HepG2 (cell line): ENCODE measurements around the gene AP2A2. TPM values are rescaled to one million over a fixed set of nuclear protein-coding genes. Genes with fewer than 3 reads are reported as not detected.

Experiments
- CEBPB ChIP-seq: IDR thresholded peaks from 2 replicates; pipeline ENCODE4 v1.6.1; 2011; ENCODE audit warnings: low read depth, low read length, improper control_type of control experiment, borderline replicate concordance
- FOXA3 ChIP-seq: IDR thresholded peaks from 2 replicates; pipeline ENCODE4 v1.6.1; 2016; ENCODE audit warnings: missing genetic modification reagents, missing compliant biosample characterization
- HNRNPH1 ChIP-seq: fragments of 200-400 bp; formaldehyde crosslinking; optimal IDR thresholded peaks from 2 replicates; pipeline ENCODE3; 2017; ENCODE audit warnings: mild to moderate bottlenecking, low read depth, low read length
- HOXA5 ChIP-seq: sonication (generic); formaldehyde crosslinking; IDR thresholded peaks from 2 replicates; pipeline ENCODE4 v1.4.0; 2020; ENCODE audit warnings: missing genetic modification reagents
- MTF1 ChIP-seq: sonication (generic); formaldehyde crosslinking; IDR thresholded peaks from 2 replicates; pipeline ENCODE4 v1.5.0; 2020; ENCODE audit warnings: missing genetic modification reagents
- MZF1 ChIP-seq: sonication (generic); formaldehyde crosslinking; IDR thresholded peaks from 2 replicates; pipeline ENCODE4 v1.8.1; 2023; ENCODE audit warnings: mild to moderate bottlenecking, missing genetic modification reagents, borderline replicate concordance
- NFRKB ChIP-seq: fragments of 450-650 bp; IDR thresholded peaks from 2 replicates; pipeline ENCODE4 v1.6.1; 2017
- NR1H2 ChIP-seq: sonication (generic); formaldehyde crosslinking; IDR thresholded peaks from 2 replicates; pipeline ENCODE4 v1.8.1; 2022; ENCODE audit warnings: low read depth, missing genetic modification reagents, borderline replicate concordance
- PHF21A ChIP-seq: sonication (generic); formaldehyde crosslinking; IDR thresholded peaks from 2 replicates; pipeline ENCODE4 v1.5.0; 2020; ENCODE audit warnings: mild to moderate bottlenecking, missing genetic modification reagents
- RORA ChIP-seq: sonication (generic); formaldehyde crosslinking; IDR thresholded peaks from 2 replicates; pipeline ENCODE4 v1.5.0; 2020; ENCODE audit warnings: mild to moderate bottlenecking, missing genetic modification reagents, moderate library complexity
- SATB2 ChIP-seq: sonication (generic); formaldehyde crosslinking; IDR thresholded peaks from 2 replicates; pipeline ENCODE4 v1.5.0; 2020; ENCODE audit warnings: missing genetic modification reagents
- TEAD3 ChIP-seq: optimal IDR thresholded peaks from 2 replicates; pipeline ENCODE3; 2016; ENCODE audit warnings: borderline replicate concordance
- YEATS2 ChIP-seq: sonication (generic); formaldehyde crosslinking; IDR thresholded peaks from 2 replicates; pipeline ENCODE4 v1.4.0; 2020; ENCODE audit warnings: missing genetic modification reagents, borderline replicate concordance
- ZBTB8A ChIP-seq: sonication (generic); formaldehyde crosslinking; IDR thresholded peaks from 2 replicates; pipeline ENCODE4 v1.4.0; 2020; ENCODE audit warnings: mild to moderate bottlenecking, low read depth, missing genetic modification reagents, borderline replicate concordance
- ZNF101 ChIP-seq: sonication (generic); formaldehyde crosslinking; IDR thresholded peaks from 2 replicates; pipeline ENCODE4 v1.4.0; 2020; ENCODE audit warnings: mild to moderate bottlenecking, low read depth, missing genetic modification reagents, borderline replicate concordance
- ZNF124 ChIP-seq: sonication (generic); formaldehyde crosslinking; IDR thresholded peaks from 2 replicates; pipeline ENCODE4 v1.4.0; 2020; ENCODE audit warnings: missing genetic modification reagents
- ZNF205 ChIP-seq: IDR thresholded peaks from 2 replicates; pipeline ENCODE4 v1.6.1; 2018; ENCODE audit warnings: missing biosample characterization, missing genetic modification reagents
- ZNF224 ChIP-seq: sonication (generic); formaldehyde crosslinking; IDR thresholded peaks from 2 replicates; pipeline ENCODE4 v1.5.0; 2020; ENCODE audit warnings: mild to moderate bottlenecking, missing genetic modification reagents
- ZNF281 ChIP-seq: sonication (generic); formaldehyde crosslinking; IDR thresholded peaks from 2 replicates; pipeline ENCODE4 v1.4.0; 2020; ENCODE audit warnings: missing genetic modification reagents, borderline replicate concordance
- ZNF724P ChIP-seq: sonication (generic); formaldehyde crosslinking; IDR thresholded peaks from 2 replicates; pipeline ENCODE4 v1.8.0; 2022; ENCODE audit warnings: missing genetic modification reagents, borderline replicate concordance
- ZNF766 ChIP-seq: sonication (generic); formaldehyde crosslinking; IDR thresholded peaks from 2 replicates; pipeline ENCODE4 v1.5.0; 2020; ENCODE audit warnings: missing genetic modification reagents, borderline replicate concordance
- polyA plus RNA-seq, 8 experiments: library from polyadenylated mRNA; depleted of rRNA in 3 of 8; stranded (reverse) in 7 of 8; unstranded in 1 of 8; fragments of >200 nt; fragmentation: Illumina TruSeq in 4 of 8; extraction: Trizol in 4 of 8; gene quantifications; 2 replicates each; pipeline versions ENCODE4 v1.2.1 to v1.2.3, GENCODE V29; 2011 to 2016; ENCODE audit warnings: low read depth in 4 of 8, missing spikeins in 1 of 8, mixed read lengths in 1 of 8; ENCODE audit not compliant: insufficient read depth in 1 of 8
- total RNA-seq, 5 experiments: library from RNA; depleted of rRNA; stranded (reverse); fragments of >200 nt; fragmentation: Illumina TruSeq; extraction: Trizol; gene quantifications; 2 replicates each; pipeline ENCODE4 v1.2.3, GENCODE V29; 2016; ENCODE audit warnings: low read depth in 1 of 5
- TF ChIP-seq, protein P1 (sequence below): IDR thresholded peaks from 2 replicates; pipeline ENCODE4 v1.6.1; 2016; ENCODE audit warnings: low read depth, borderline replicate concordance
- TF ChIP-seq, protein P2 (sequence below): sonication (generic); formaldehyde crosslinking; IDR thresholded peaks from 2 replicates; pipeline ENCODE4 v1.5.1; 2020; ENCODE audit warnings: missing genetic modification reagents, mild to moderate bottlenecking, borderline replicate concordance
- TF ChIP-seq, protein P3 (sequence below): IDR thresholded peaks from 2 replicates; pipeline ENCODE4 v1.6.1; 2016; ENCODE audit warnings: control low read depth

The AP2A2 gene
- total and polyA plus RNA-seq, 2 of the 13 experiments (the other 11 are each of a cell fraction or from before 2014, with no cell fraction given), result 25.7 to 75.7 TPM

DNA sequence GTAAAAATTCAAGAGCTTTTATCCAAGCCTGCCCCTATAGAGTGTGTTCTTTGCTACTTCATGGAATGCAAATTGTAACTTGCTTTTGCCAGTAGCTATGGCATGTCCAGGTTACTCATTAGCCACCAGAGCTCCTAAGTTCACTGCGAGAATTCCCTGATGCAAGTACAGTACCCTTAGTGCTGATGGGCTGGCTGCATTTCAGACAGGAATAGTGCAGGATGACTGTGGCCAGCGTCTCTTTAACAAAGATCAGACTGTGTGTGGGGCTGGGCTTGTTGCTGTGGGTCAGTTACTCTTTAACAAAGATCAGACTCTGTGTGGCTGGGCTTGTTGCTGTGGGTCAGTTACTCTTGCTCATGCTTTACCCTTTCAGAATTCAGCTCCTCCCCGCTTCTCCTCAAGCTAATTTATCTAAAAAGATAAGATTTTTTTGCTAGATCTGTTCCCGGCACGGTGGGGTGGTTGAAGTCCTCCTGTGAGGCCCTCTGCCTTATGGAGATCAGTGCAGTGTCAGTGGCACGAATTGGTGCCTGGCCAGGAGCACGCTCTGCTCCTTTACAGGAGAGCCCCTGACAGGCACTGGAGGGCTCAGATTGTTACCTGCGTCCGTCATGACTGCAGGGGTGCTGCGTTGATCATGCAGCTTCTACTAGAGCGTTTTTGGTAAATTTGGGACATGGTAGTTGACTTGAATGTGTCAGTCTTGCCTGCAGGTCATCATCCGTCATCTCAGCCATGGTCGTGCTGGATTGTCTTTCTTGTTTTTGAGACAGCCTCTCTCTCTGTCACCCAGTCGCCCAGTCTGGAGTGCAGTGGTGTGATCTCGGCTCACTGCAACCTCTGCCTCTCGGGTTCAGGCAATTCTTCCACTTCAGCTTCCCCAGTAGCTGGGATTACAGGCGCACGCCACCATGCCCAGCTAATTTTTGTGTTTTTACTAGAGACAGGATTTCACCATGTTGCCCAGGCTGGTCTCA is 27.0 kb downstream of the AP2A2 start (continued):
- TF ChIP-seq MTF1 (CRISPR knock-in tag) (no peak), FOXA3 (CRISPR knock-in tag) (no peak; the same call in 1 of the 2 replicates), ZNF124 (CRISPR knock-in tag) (no peak), ZNF281 (CRISPR knock-in tag) (no peak; the same call in 1 of the 2 replicates), HNRNPH1 (no peak), ZNF724P (no peak), ZNF766 (CRISPR knock-in tag) (no peak), SATB2 (CRISPR knock-in tag) (no peak), ZNF224 (CRISPR knock-in tag) (no peak), RORA (CRISPR knock-in tag) (no peak), NR1H2 (no peak), HOXA5 (peak; percentile 61; the same call in 1 of the 2 replicates), MZF1 (CRISPR knock-in tag) (no peak), CEBPB (no peak; the same call in 1 of the 2 replicates), ZBTB8A (CRISPR knock-in tag) (0 out of 2 replicates have a peak, but pooled peaks have one; percentile 62), ZNF101 (CRISPR knock-in tag) (no peak), ZNF205 (CRISPR knock-in tag) (no peak), NFRKB (no peak), TEAD3 (CRISPR knock-in tag) (peak; percentile 92), PHF21A (CRISPR knock-in tag) (peak; percentile 92), YEATS2 (CRISPR knock-in tag) (peak; percentile 36; the same call in 1 of the 2 replicates)
- TF ChIP-seq, protein P1, sequence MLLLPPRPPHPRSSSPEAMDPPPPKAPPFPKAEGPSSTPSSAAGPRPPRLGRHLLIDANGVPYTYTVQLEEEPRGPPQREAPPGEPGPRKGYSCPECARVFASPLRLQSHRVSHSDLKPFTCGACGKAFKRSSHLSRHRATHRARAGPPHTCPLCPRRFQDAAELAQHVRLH (CRISPR knock-in tag), result 0 out of 2 replicates have a peak, but pooled peaks have one; percentile 53
- TF ChIP-seq, protein P2, sequence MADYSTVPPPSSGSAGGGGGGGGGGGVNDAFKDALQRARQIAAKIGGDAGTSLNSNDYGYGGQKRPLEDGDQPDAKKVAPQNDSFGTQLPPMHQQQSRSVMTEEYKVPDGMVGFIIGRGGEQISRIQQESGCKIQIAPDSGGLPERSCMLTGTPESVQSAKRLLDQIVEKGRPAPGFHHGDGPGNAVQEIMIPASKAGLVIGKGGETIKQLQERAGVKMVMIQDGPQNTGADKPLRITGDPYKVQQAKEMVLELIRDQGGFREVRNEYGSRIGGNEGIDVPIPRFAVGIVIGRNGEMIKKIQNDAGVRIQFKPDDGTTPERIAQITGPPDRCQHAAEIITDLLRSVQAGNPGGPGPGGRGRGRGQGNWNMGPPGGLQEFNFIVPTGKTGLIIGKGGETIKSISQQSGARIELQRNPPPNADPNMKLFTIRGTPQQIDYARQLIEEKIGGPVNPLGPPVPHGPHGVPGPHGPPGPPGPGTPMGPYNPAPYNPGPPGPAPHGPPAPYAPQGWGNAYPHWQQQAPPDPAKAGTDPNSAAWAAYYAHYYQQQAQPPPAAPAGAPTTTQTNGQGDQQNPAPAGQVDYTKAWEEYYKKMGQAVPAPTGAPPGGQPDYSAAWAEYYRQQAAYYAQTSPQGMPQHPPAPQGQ (CRISPR knock-in tag), result no peak
- TF ChIP-seq, protein P3, sequence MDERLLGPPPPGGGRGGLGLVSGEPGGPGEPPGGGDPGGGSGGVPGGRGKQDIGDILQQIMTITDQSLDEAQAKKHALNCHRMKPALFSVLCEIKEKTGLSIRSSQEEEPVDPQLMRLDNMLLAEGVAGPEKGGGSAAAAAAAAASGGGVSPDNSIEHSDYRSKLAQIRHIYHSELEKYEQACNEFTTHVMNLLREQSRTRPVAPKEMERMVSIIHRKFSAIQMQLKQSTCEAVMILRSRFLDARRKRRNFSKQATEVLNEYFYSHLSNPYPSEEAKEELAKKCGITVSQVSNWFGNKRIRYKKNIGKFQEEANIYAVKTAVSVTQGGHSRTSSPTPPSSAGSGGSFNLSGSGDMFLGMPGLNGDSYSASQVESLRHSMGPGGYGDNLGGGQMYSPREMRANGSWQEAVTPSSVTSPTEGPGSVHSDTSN, result no peak
